Hepatocyte (in vitro differentiated cells): ENCODE results near the gene CFD.

Experiments used
- EZH2 ChIP-seq: fragments of 200-600 bp; sonication (generic); IDR thresholded peaks from 2 replicates; pipeline ENCODE4 v1.6.1; 2016; ENCODE audit warnings: antibody characterized with exemption, mild to moderate bottlenecking, borderline replicate concordance
- TF ChIP-seq, protein P1 (sequence below): fragments of 200-600 bp; sonication (generic); IDR thresholded peaks from 2 replicates; pipeline ENCODE4 v1.5.1; 2016; ENCODE audit warnings: antibody characterized with exemption, mild to moderate bottlenecking; ENCODE audit not compliant: poor library complexity

DNA sequence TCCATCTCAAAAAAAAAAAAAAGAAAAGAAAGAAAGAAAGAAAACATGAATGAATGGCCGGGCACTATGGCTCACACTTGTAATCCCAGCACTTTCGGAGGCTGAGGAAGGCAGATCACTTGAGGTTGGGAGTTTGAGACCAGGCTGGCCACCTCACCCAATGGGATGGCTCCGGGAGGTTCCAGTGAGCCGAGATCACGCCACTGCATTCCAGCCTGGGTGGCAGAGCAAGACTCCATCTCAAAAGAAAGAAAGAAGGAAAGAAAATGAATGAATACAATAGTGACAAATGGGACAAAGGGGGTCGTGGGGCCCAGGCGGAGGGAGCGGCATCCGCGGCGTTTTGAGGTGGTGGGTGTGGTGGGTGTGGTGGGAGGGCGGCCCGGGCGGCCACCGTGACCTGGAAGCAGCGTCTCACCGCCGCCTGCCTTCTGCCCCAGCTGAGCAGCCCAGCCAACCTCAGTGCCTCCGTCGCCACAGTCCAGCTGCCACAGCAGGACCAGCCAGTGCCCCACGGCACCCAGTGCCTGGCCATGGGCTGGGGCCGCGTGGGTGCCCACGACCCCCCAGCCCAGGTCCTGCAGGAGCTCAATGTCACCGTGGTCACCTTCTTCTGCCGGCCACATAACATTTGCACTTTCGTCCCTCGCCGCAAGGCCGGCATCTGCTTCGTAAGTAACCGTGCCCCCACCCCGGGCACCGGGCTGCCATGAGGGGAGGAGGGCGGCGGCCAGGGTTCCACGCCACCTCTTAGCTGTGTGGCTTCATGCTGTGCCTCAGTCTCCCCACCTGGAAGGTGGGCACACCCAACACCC is 13.6 kb upstream of the CFD start:
- no peak for TF ChIP-seq EZH2
- TF ChIP-seq, protein P1, sequence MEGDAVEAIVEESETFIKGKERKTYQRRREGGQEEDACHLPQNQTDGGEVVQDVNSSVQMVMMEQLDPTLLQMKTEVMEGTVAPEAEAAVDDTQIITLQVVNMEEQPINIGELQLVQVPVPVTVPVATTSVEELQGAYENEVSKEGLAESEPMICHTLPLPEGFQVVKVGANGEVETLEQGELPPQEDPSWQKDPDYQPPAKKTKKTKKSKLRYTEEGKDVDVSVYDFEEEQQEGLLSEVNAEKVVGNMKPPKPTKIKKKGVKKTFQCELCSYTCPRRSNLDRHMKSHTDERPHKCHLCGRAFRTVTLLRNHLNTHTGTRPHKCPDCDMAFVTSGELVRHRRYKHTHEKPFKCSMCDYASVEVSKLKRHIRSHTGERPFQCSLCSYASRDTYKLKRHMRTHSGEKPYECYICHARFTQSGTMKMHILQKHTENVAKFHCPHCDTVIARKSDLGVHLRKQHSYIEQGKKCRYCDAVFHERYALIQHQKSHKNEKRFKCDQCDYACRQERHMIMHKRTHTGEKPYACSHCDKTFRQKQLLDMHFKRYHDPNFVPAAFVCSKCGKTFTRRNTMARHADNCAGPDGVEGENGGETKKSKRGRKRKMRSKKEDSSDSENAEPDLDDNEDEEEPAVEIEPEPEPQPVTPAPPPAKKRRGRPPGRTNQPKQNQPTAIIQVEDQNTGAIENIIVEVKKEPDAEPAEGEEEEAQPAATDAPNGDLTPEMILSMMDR, result no peak
